22Rv1 (cell line): Measurements from ENCODE around the gene RAD54L.

Experiments used
- ZFX ChIP-seq: fragments of 450-650 bp; IDR thresholded peaks from 2 replicates; pipeline ENCODE4 v1.6.1; 2017; ENCODE audit warnings: antibody characterized with exemption, borderline replicate concordance
- TF ChIP-seq, protein P1 (sequence below): fragments of 450-650 bp; IDR thresholded peaks from 2 replicates; pipeline ENCODE4 v1.5.1; 2017; ENCODE audit warnings: mild to moderate bottlenecking

DNA sequence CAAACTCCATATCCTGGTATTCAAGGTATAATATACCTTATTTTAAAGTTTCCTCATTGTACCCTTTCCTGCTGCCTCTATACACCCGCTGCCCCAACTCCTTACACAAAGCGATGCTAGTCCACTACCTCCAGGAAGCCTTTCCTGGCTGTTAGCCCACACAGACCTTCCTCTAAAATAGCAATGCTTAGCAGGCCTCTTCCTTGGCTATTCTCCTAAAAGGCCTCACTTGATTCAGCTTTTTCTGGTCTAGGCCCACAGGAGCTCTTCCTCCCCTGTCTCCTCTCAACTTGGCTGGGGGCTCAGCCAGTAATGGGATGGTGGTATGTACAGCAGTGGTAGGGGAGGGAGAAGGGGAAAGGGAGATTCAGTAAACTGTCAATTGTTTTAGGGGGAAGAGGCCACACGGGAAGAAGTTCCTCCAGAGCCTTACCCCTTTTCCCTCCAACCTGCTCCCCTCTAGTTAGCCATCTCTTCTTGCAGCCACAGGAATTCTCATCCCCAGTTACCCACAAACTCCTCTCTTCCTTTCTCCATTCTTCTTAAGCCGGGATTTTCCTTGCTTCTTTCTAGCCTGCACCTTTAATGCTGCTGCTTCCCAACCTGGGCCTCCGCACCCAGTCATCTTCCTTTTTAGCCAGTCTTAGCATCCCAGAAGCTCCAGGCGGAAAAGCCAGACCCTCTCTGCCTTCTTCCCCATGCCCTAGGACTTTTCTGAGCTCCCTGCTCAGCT, 53.3 kb downstream of the RAD54L start:
- TF ChIP-seq, protein P1, sequence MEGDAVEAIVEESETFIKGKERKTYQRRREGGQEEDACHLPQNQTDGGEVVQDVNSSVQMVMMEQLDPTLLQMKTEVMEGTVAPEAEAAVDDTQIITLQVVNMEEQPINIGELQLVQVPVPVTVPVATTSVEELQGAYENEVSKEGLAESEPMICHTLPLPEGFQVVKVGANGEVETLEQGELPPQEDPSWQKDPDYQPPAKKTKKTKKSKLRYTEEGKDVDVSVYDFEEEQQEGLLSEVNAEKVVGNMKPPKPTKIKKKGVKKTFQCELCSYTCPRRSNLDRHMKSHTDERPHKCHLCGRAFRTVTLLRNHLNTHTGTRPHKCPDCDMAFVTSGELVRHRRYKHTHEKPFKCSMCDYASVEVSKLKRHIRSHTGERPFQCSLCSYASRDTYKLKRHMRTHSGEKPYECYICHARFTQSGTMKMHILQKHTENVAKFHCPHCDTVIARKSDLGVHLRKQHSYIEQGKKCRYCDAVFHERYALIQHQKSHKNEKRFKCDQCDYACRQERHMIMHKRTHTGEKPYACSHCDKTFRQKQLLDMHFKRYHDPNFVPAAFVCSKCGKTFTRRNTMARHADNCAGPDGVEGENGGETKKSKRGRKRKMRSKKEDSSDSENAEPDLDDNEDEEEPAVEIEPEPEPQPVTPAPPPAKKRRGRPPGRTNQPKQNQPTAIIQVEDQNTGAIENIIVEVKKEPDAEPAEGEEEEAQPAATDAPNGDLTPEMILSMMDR: no peak
- TF ChIP-seq ZFX: no peak
